GM21717 (cell line): ENCODE results near the gene CRB2.
"Not testable (repeated sequence)": the region's sequence is repeated elsewhere in the genome, so short reads cannot be mapped to it uniquely, and the experiment has no call there.

Experiments
- ATAC-seq: cut with Tn5 transposase; IDR thresholded peaks from one replicate; pipeline ENCODE4 v1.9.1; 2021; ENCODE audit warnings: mild to moderate bottlenecking, moderate library complexity; ENCODE audit not compliant: unreplicated experiment

The CRB2 gene

GRCh38 chr9:123398938-123399337 lies 42.9 kb downstream of the CRB2 start:
- ATAC-seq: not testable (repeated sequence)

- no peak for ATAC-seq
Observed at GRCh38 chr9:123399803-123400378, 43.9 kb downstream of the CRB2 start.

GRCh38 chr9:123400926-123401503 lies 45.0 kb downstream of the CRB2 start:
- ATAC-seq: no peak

GRCh38 chr9:123401879-123402513 lies 46.0 kb downstream of the CRB2 start:
- ATAC-seq: no peak

- ATAC-seq: no peak
Observed at GRCh38 chr9:123402981-123403509, 47.0 kb downstream of the CRB2 start.

GRCh38 chr9:123406016-123406415 lies 50.0 kb downstream of the CRB2 start:
- ATAC-seq: no peak

- ATAC-seq: no peak
Observed at GRCh38 chr9:123406691-123407216, 50.8 kb downstream of the CRB2 start.

GRCh38 chr9:123407217-123407851 lies 51.3 kb downstream of the CRB2 start:
- no peak for ATAC-seq

- no peak for ATAC-seq
Observed at GRCh38 chr9:123408313-123409262, 52.6 kb downstream of the CRB2 start.

GRCh38 chr9:123410281-123410910 lies 54.4 kb downstream of the CRB2 start:
- ATAC-seq: no peak

GRCh38 chr9:123411191-123411590 lies 55.2 kb downstream of the CRB2 start:
- ATAC-seq: no peak

- no peak for ATAC-seq
Observed at GRCh38 chr9:123411636-123412035, 55.6 kb downstream of the CRB2 start.

- ATAC-seq: no peak
Observed at GRCh38 chr9:123412171-123412820, 56.3 kb downstream of the CRB2 start.

- no peak for ATAC-seq
Observed at GRCh38 chr9:123414204-123414603, 58.2 kb downstream of the CRB2 start.

- no peak for ATAC-seq
Observed at GRCh38 chr9:123414936-123415930, 59.2 kb downstream of the CRB2 start.

GRCh38 chr9:123416176-123416575 lies 60.2 kb downstream of the CRB2 start:
- ATAC-seq: no peak

GRCh38 chr9:123417289-123418051 lies 61.5 kb downstream of the CRB2 start:
- no peak for ATAC-seq

GRCh38 chr9:123418052-123418430 lies 62.0 kb downstream of the CRB2 start:
- ATAC-seq: no peak
